Right lung (tissue), 5 donors: ENCODE data around the gene ABCA6. TPM values are rescaled to one million over a fixed set of nuclear protein-coding genes. Genes with fewer than 3 reads are reported as not detected.
A peak's percentile ranks its signal among the peaks of the same experiment; 100 is the strongest.

Source experiments
- DNase-seq, 2 donors: peaks; one replicate each; pipeline ENCODE4 v3.0.0-alpha.2; 2013
- polyA plus RNA-seq, 5 donors: library from polyadenylated mRNA; unstranded; fragments of 120-200 nt; gene quantifications; one replicate each; pipeline versions ENCODE4 v1.2.1 to v1.2.3, GENCODE V29; 2013; ENCODE audit warnings: inconsistent platforms in 1 of 5, low replicate concordance in 1 of 5; ENCODE audit not compliant: insufficient read length in 5 of 5, insufficient read depth in 1 of 5

The ABCA6 gene
- polyA plus RNA-seq, 5 donors = 14.4 to 64.4 (median 54.2) TPM

DNA sequence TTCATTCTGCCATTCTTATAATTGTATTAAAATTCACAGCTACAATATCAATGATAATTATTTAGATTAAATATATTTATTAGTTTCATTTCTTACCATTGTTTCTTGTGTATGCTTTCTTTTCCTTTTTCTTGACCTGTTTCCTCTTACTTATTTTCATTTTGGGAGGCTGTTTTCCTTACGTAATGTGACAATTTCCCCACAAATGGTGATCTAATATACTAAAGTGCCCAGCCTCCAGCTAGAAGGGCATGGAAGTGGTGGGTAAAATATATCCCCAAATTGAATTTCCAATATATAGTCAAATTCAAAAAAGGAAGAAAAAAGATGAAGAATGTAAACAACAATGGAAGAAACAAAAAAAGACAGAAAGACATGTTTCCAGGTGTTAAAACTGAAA lies 1.5 kb upstream of the ABCA6 start:
- DNase-seq = no peak

DNA sequence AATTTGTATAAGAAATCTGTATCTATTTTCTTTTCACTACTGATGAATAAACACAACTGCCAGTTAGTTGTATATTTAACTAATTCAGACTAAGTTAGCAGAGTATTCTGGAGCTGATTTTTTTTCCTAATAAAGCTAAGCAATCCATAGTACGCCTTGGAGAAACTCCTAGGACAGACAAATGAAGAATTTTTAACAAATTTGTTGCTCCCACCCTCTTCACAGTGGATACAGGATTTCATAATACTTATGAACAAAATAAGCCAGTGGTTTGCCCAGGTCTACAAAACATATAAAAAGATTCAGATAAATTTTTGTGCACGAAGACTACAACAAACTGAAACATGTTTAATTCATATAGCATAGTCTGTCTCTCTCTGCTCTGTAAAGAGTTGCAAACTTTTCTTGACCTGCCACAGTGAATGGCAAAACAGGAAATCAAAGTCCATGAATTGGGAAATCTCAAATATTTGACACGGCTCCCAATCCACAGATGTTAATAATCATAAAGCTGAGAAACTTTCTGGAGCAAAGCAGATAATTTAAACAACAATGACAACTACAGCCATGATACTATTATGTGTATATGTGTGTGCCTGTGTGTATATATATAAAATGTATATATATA lies 594 bp upstream of the ABCA6 start:
- DNase-seq = peak; percentile 79 to 88

DNA sequence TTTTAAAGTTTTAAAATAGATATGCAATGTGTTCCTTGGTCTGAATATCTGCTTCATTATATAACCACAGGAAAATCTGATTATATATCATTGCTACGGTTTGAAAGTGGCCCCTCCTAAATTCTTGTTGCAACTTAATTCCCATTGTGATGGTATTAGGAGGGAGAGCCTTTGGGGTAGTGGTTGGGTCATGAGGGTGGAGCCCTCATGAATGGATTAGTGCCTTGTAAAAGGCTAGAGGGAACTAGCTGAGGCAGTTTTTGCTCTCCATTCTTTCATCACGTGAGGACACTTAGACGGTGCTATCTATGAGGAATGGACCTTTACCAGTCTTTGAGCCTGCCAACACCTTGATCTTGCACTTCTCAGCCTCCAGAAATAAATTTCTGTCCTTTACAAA lies 7.6 kb downstream of the ABCA6 start:
- no peak for DNase-seq

DNA sequence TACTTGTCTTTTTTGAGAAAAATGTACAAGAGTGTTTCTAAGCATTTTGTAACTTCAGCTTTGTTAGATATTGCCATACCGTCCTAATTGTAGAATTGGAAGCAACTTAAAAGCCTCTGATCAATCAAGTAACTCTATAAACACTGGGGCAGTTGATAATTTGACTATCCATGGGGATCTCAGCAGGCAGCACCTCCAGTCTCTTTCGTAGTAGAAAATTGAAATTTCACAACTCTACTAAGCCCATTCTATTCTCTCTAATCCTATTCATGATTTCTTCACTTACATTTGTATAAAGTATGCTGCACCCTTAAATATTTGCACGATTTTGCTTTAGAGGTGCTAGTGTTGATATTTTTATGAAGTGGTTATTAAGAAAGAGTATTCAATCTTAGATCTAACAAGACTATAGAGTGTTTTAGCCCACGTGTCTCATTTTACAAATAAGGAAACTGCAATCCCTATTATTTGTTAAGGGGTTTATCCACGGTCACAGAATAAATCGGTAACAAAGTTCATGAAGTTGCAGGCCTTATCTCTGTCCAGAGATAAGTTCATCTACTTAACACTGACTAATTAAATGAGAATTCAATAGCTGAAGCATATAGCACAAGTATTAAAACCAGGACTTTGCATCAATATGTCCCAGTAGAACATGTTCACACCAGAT lies 10.9 kb downstream of the ABCA6 start:
- DNase-seq = no peak

DNA sequence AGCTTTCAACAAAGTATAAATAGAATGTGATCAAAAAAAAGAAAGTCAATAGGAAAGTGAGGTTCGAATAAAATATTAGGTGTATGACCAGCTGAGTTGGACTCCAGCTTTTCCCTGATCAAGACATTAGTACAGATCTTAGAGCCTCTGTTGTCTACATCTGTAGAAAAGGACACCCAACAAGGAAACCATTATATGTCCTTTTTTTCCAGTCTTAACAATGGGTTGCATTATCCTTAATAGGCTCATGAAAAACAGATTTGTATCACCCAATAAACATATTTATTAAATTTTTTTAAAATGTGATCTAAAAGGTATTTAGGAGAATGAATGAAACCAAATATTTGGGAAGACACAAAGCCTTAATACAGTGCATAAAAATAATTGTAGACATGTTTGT lies 18.1 kb downstream of the ABCA6 start:
- no peak for DNase-seq

DNA sequence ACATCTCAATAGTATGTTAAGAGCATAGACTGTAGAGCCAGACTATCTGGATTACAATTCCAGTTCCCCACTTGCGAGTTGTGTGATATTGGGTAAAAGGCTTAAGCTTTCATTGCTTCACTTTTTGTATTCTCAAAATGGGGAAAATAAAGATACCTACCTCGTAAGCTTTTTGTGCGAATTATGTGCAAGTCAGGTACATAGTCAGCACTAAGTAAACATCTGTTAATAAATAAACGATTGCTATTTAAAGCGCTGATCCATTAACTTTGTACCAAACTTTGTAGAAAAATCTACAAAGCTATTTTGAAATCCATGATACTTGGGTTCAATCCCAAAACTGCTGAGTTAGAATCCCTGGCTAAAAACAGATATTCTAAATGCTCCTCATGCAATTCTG lies 19.6 kb downstream of the ABCA6 start:
- DNase-seq = no peak

DNA sequence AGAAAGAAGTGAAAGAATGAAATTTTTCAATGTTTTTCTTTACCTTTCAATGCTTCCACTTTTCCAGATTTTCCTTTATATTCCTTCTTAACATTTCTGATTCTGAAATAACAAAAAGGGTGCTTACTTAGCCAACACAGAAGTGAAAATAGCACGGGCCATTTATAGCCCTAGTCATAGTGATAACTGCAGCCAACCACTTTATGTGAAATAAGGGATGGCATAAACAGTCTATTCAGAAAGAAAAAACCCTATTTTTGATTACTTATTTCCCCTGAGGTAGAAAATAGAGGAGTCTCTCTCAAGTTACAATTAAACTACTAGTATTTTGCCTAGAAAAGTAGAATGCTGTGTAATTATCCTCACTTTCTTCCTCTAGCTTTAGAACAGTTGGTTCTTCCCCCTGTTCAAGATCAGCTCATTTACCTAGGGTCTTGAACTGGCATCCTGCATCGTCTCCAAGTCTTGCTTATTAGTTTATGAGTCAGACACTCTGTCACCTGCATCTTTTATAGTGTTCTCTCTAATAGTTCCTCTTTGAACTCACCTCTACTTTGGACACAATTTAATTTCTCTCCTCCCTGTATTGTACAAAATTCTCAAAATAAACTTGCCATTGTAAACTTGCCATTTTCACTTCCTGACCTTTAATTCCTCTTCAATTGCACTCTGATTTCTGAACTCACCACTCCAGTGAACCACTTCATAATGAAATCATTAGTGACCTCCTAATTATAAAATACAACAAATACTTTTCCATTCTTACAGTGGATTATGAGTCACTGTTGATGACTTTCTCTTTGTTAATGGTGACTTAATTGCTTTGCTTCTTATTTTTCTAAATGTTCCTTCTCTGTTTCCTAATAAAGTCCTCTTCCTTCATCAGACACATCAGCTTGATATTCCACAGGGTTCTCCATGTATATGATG lies 23.6 kb downstream of the ABCA6 start:
- DNase-seq = no peak

DNA sequence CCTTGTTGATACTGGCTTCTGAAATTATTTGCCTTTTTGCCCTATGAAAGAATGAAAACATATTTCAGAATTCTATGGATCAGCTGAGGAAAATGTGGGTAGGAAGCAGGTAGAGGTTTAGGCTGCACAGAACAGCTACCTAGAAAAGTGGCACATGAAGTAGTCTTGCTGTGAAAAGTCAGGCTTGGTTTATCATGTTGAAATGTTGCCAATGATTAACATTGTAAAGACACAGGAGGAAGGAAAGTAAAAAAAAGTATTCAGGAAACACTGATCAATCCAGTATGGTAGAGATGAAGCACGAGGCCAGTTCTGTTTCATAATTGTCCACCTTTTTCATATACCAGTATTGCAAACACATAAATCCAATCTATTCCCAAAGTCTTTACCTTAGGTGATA lies 29.9 kb downstream of the ABCA6 start:
- DNase-seq = no peak

DNA sequence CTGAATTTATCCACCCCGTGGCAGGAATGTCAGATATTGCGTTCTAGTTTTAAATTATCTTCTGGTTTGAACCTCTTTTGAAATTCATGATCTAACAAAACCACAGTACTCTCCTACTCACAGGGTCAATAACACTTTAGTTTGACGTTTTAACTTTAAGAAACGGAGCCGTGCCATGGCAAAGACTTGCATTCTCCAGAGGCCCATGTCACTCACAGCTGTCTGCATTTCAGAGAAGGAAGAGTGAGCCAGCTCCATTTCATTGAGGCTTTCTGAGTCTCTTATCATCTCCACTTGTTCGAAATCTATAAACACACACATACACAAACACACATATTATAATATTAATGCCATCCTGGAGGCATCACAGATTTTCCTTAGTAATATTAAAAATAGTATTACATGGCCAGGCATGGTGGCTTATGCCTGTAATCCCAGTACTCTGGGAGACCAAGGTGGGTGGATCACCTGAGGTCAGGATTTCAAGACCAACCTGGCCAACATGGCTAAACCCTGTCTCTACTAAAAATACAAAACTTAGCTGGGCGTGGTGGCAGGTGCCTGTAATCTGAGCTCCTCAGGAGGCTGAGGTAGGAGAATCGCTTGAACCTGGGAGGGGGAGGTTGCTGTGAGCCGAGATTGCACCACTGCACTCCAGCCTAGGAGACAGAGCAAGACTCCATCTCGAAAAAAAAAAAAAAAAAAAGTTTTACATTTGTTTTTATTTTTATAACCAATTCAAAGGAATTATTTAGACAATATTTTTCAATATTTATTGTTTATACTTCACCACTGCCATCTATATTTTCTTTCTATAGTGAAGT lies 35.6 kb downstream of the ABCA6 start:
- DNase-seq = no peak

DNA sequence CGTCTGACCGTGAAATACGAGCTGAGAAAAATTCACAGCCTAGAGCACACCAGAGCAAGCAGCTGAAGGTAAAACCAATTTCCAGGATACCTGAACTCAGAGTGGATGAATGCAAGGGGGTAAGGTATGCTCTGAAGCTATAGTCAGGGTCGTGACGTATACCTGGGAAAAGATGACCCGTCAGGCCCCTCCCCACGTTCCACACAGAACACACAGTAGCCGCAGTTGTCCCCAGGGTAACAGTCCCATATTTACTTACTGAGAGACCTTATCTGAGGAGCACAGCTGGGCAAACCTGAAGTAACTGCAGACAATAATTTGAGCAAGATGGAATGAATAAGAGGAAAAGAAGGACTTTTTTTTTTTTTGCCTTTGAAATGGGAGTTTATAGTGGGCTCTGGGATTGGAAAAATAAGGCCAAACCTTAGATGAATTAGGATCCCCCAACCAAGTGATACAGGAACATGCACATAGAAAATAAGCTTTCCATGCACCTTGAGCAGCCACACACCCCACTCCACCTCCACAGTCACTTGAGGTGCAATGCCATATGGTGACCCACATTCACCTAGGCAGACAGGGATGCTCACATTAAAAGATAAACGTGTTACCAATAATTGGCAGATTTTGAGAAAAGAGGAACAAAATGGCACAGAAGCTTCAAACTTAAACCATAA lies 38.0 kb downstream of the ABCA6 start:
- no peak for DNase-seq

DNA sequence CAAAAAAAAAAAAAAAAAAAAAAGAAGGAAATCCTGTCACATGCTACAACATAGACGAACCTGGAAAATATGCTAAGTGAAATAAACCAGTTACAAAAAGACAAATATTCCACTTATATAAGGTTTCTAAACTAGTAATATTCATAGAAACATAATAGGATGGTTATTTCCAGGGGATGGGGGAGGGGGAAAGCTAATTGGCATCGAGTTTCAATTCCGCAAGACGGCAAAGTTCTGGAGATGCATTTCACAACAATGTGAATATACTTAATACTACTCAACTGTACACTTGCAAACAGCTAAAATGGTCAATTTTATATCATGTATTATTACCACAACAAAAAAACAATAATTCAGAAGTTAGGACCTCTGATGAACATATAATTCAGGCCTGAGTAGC lies 43.1 kb downstream of the ABCA6 start:
- no peak for DNase-seq

DNA sequence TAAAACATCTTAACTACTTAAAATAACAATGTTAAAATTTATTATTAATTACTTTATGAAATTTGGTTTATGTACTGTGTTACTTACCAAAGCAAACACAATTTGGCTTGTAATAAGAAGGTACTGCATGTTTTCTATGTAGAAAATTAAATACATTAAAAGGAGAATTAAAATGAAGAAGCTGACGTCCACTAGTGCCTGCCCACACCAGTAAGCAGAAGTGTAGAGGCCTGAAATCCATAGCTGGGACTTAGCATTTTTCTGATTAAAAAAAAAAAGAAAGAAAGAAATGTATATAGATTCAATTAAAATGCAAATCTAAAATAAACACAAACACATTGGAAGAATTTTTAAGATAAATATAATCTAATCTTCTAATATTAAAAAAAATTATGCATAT lies 45.2 kb downstream of the ABCA6 start:
- DNase-seq = no peak

DNA sequence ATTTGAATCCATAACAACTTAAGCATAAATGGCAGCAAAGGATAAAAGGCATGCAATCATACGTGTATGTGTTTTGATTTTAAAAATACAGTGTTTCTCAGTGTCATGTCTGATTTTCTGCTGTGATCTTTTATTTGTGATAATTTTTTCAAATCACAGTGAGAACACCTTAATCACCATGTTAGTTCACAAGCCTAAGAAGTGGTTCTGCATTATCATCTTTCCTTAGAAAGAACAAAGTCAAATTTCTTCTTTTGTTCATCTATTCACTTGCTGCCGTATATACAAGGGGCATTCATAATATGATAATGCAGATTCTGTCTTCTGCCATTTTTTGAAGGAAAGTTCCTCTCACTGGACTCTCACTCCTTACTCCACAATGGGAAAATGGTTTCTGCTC lies 47.7 kb downstream of the ABCA6 start:
- DNase-seq = no peak

DNA sequence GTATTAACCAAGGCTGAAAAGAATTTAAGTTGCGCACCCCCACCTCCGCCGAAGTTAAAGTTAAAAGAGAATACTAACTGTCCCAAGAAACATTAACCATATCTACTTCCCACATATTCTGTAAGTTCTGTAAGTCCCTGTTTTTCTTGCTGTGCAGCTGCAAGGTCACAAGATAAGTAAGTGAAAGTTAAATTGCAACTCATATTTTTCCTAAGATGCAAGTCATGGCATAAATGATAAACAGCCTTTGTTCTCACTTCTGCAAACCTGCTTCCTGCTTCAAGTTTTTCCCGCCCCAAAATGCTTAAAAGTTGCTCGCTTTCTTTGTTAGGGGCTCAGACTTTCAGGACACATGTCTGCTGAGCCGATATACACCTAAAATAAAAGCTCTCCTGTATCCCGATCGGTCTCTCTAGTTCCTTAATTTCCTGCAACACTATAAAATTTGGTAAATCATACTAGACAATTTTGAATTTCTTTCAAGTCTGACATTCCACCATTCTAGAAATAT lies 48.4 kb downstream of the ABCA6 start:
- DNase-seq = no peak

DNA sequence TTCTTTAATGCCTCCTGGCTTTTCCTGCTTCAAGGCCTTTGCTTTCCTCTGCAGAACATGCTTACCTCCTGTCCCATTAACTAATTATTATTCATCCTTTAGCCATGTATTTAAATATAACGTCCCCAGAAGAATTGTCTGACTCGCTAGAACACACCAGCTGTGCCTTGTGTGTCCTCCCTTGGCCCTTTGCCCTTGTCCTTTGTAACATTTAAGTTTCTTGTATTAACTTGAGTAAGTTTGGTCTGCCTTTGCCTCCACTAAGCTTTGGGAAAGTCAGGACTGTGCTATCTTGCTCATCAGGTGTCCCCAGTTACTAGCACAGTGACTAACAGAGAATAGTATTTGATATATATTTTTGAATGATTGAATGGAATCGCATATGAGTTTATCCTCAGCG lies 51.3 kb downstream of the ABCA6 start:
- DNase-seq = no peak

DNA sequence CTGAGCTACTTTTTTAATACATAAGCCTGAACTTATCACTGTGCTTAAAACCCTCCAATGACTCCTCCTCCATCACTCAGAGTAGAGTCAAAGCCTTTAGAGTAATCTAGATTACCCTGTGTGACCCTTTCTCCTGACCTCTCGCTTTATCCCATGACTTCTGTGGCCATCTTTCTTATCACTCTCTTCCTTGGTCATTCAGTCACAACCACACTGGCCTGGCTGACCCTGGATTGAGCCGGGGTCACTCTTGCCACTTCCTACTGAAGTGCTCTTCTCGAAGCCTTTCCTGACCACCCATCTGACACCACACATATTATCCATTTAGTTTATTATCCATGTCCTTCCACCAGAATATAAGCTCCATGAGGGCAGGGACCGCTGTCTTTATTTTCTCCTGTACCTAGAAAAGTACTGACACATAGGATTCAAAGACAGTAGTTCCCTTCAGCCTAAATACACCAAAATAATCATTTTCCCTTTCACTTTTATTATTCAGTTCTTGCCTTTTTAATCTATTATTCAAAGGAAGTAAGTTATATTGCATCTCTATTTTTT lies 53.0 kb downstream of the ABCA6 start:
- DNase-seq = no peak

DNA sequence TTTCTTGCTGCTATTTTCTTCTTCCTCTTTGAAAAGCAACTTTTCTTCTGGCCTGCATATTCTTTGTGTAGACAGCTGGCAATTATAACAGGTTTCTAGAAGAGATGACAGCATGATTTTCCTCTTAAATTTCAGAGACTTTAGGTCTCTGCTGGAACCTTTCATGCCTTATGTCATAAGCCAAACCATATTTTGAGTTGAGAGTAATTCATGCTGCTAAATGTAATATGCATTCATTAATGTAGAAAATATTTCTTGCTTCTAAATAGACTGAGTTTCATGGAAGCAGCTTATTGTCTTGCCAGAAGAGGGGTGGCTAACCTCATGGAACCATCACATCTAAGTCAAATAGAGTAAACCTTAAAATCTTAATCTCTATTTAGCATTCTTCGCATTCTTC lies 55.1 kb downstream of the ABCA6 start:
- no peak for DNase-seq

DNA sequence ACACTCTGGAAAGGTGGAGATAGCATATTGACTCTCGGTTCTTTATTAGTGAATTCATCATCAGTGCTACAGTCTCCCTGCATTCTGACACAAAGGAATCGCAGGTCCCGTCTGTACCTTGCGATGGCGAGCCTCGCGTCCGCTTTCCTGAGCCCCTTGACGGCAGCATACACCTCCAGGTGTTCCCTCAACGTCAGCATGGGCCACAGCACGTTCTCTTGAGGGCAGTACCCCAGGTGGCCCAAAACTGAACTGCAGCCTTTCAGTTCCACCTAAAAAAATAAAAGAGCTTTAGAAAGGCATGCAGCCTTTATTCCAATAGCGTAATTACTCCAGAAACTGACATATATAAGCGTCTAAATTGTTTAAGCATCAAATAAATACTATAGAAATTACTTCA lies 56.8 kb downstream of the ABCA6 start:
- no peak for DNase-seq

DNA sequence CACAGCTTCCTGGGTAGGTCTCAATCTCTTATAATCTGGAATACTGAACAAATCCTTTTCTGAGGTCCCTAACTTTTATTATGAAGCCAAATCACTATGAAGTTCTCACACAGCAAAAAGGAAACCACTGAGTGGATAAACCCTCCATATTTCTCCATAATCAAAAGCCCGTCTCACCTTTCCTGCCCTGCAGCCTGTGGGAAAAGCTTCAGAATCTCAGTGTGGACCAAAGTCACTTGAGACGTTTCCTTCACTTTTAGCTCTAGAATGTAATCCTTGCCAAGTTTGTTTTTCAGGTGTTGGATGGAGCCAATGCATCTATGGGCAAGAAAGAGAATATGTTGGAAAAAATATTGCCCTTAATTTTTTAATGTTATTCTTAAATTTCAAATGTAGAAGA lies 59.0 kb downstream of the ABCA6 start:
- DNase-seq = no peak

DNA sequence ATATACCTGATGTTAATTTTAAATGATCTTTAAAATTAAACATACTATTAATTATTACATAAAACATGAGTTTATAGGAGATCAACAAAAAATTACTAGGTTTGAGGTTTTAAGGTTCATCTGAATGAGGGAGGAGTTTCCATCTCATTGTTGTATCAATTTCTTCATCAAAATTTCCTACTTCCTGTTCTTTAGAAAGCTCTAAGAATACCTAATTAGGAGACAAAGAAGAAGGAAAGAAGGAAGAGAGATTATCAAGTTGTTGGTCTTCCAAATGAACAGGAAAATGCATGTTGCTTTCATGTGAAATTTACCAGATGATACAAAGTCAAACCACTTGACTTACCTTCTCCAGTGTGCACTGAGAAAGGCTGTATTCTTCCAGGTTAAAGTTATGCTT lies 62.8 kb downstream of the ABCA6 start:
- no peak for DNase-seq

DNA sequence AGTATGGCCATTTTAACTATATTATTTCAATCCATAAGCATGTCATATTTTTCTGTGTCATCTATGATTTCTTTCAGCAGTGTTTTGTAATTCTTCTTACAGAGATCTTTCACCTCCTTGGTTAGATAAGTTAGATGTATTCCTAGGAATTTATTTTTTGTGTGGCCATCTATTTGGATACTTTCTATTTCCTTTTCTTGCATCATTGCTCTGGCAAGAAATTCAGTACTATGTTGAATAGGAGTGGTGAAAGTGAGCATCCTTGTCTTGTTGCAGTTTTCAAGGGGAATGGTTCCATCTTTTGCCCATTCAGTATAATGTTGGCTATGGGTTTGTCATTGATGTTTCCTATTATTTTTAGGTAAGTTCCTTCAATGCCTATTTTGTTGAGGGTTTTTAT lies 65.9 kb downstream of the ABCA6 start:
- DNase-seq = no peak
